GM13976 (cell line): ENCODE results near the gene DAAM1.

Experiments used
- DNase-seq: peaks from one replicate; pipeline ENCODE4 v3.0.0; 2012; ENCODE audit warnings: low spot score
- CTCF ChIP-seq: IDR thresholded peaks from 2 replicates; pipeline ENCODE4 v1.5.1; 2012; ENCODE audit warnings: borderline replicate concordance, mild to moderate bottlenecking; ENCODE audit not compliant: insufficient read depth; ENCODE audit errors: extremely low read depth, missing control alignments, control extremely low read depth
- in situ Hi-C: fragments of 300-500 bp; cut with MboI; formaldehyde crosslinking; loops from one replicate; pipeline ENCODE4 v1.12.0; 2022; ENCODE audit warnings: low sequenced_read_pairs, mixed read lengths, inconsistent platforms; ENCODE audit not compliant: unreplicated experiment

Gene DAAM1

GRCh38 chr14:59273737-59274136 lies 85.3 kb downstream of the DAAM1 start:
- TF ChIP-seq CTCF: no peak
- in situ Hi-C loops: no loop called here
- DNase-seq: no peak

DNA sequence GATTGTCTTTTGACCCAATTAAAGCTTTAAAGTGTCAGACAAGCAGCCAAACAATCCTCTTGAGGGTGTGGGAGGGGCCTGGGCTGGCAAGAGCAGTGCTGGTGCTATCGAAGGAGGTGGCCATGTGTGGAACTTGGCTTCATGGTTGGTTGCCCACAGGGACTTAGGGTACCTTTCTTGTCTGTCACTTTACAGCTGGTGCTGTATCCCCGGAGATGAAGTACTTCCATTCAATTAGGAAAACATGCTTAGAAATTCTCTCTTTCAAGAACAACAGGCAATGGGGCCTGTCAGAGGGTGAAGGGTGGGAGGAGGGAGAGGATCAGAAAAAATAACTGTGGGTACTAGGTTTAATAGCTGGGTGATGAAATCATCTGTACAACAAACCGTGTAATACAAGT lies 86.5 kb downstream of the DAAM1 start:
- in situ Hi-C loops: no loop called here
- no peak for DNase-seq
- TF ChIP-seq CTCF: no peak

- TF ChIP-seq CTCF: no peak
- DNase-seq: peak; percentile 62
- in situ Hi-C loops: no loop called here
These were observed 87.2 kb downstream of the DAAM1 start for GRCh38 chr14:59275668-59276067.

GRCh38 chr14:59276235-59276634 lies 87.8 kb downstream of the DAAM1 start:
- in situ Hi-C loops: no loop called here
- DNase-seq: no peak
- TF ChIP-seq CTCF: no peak

- in situ Hi-C loops: no loop called here
- TF ChIP-seq CTCF: no peak
- DNase-seq: no peak
These were observed 89.2 kb downstream of the DAAM1 start for GRCh38 chr14:59277659-59278058.

GRCh38 chr14:59278111-59278510 lies 89.6 kb downstream of the DAAM1 start:
- no peak for TF ChIP-seq CTCF
- DNase-seq: no peak
- in situ Hi-C loops: no loop called here

DNA sequence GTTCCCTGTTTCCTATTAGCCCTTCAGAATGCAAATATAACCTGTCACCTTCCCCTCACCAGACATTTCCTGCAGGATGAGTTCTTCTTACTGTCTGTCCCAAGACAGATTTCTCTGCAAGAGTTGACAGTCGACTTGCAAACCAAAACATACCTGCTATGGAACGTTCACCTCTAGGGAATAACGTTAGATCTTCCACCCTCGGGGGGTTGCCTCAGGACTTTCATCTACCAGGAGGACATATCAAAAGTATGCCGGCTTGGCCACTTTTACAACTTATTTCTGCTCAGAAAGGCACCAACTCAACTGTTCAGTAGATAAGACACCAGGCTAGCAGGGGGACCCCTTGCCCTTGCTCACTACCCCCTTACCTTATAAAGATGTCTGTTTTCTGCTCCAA lies 92.5 kb downstream of the DAAM1 start:
- no peak for DNase-seq
- TF ChIP-seq CTCF: no peak
- in situ Hi-C loops: no loop called here
